Neural cell (in vitro differentiated cells): ENCODE measurements around the gene TFIP11. TPM values are rescaled to one million over a fixed set of nuclear protein-coding genes. Genes with fewer than 3 reads are reported as not detected.

Experiments
- H2AFZ ChIP-seq: fragments of 200-600, 300-800 bp; sonication (generic), shearing (Covaris generic); 2 replicates; pipeline ENCODE4 v1.6.0; 2014; ENCODE audit warnings: low read depth, mild to moderate bottlenecking, antibody characterized with exemption, low read length, moderate library complexity
- H3F3A ChIP-seq: fragments of 200-600 bp; shearing (Covaris generic); 2 replicates; pipeline ENCODE4 v1.6.1; 2016; ENCODE audit warnings: mild to moderate bottlenecking, moderate library complexity, mixed read lengths, antibody characterized with exemption, low read length; ENCODE audit not compliant: insufficient read depth, poor library complexity, severe bottlenecking
- H3K27ac ChIP-seq: fragments of 200-600, 300-800 bp; sonication (generic), shearing (Covaris generic); 2 replicates; pipeline ENCODE4 v1.5.1; 2014; ENCODE audit warnings: mild to moderate bottlenecking, low read length, moderate library complexity
- H3K27me3 ChIP-seq: fragments of 300-800, 200-600 bp; sonication (generic), shearing (Covaris generic); 2 replicates; pipeline ENCODE4 v1.6.0; 2014; ENCODE audit warnings: mild to moderate bottlenecking, low read depth, low read length, moderate library complexity; ENCODE audit not compliant: insufficient read depth
- H3K36me3 ChIP-seq: fragments of 300-800, 200-600 bp; sonication (generic), shearing (Covaris generic); 2 replicates; pipeline ENCODE4 v1.5.1; 2014; ENCODE audit warnings: mild to moderate bottlenecking, antibody characterized with exemption, low read length, moderate library complexity; ENCODE audit not compliant: insufficient read depth
- H3K4me2 ChIP-seq: fragments of 300-800, 200-600 bp; sonication (generic), shearing (Covaris generic); 2 replicates; pipeline ENCODE4 v1.6.0; 2014; ENCODE audit warnings: mild to moderate bottlenecking, low read length
- H3K4me3 ChIP-seq: fragments of 300-800, 200-600 bp; sonication (generic), shearing (Covaris generic); 2 replicates; pipeline ENCODE4 v1.5.1; 2014; ENCODE audit warnings: mild to moderate bottlenecking, low read length, moderate library complexity
- H3K79me2 ChIP-seq: fragments of 200-600 bp; shearing (Covaris generic); replicated peaks from 2 replicates; pipeline ENCODE4 v1.6.0; 2014; ENCODE audit warnings: mild to moderate bottlenecking, low read length, moderate library complexity; ENCODE audit not compliant: insufficient read depth
- H3K9ac ChIP-seq: fragments of 300-800, 200-600 bp; sonication (generic), shearing (Covaris generic); 2 replicates; pipeline ENCODE4 v1.6.1; 2016; ENCODE audit warnings: mild to moderate bottlenecking, low read length, mixed read lengths
- H3K9me2 ChIP-seq: fragments of 200-600 bp; shearing (Covaris generic); 2 replicates; pipeline ENCODE4 v1.6.1; 2016; ENCODE audit warnings: mild to moderate bottlenecking, low read length, mixed read lengths; ENCODE audit not compliant: insufficient read depth
- H3K9me3 ChIP-seq: fragments of 200-600, 300-800 bp; sonication (generic), shearing (Covaris generic); 2 replicates; pipeline ENCODE4 v1.6.1; 2016; ENCODE audit warnings: mild to moderate bottlenecking, mixed run types, low read length, moderate library complexity, mixed read lengths
- H4K20me1 ChIP-seq: fragments of 200-600 bp; shearing (Covaris generic); 2 replicates; pipeline ENCODE4 v1.6.1; 2016; ENCODE audit warnings: mild to moderate bottlenecking, mixed run types; ENCODE audit not compliant: insufficient read depth
- EP300 ChIP-seq: fragments of 450-650 bp; conservative IDR thresholded peaks from 2 replicates; pipeline ENCODE4 v1.6.1; 2014; ENCODE audit warnings: antibody characterized with exemption, mild to moderate bottlenecking, moderate library complexity; ENCODE audit not compliant: poor library complexity, severe bottlenecking
- EZH2 ChIP-seq: fragments of 200-600, 300-800 bp; shearing (Covaris generic), sonication (generic); IDR thresholded peaks from 2 replicates; pipeline ENCODE4 v1.6.1; 2014; ENCODE audit warnings: antibody characterized with exemption, low read length, borderline replicate concordance, mild to moderate bottlenecking; ENCODE audit not compliant: insufficient read depth, poor library complexity, severe bottlenecking
- MXI1 ChIP-seq: fragments of 450-650 bp; conservative IDR thresholded peaks from 2 replicates; pipeline ENCODE4 v1.6.1; 2014; ENCODE audit warnings: antibody characterized with exemption, mild to moderate bottlenecking; ENCODE audit not compliant: poor library complexity, severe bottlenecking
- POLR2AphosphoS5 ChIP-seq: IDR thresholded peaks from 2 replicates; pipeline ENCODE4 v1.6.1; 2012
- RAD21 ChIP-seq: fragments of 450-650 bp; conservative IDR thresholded peaks from 2 replicates; pipeline ENCODE4 v1.6.1; 2014; ENCODE audit warnings: antibody characterized with exemption, mild to moderate bottlenecking, moderate library complexity
- REST ChIP-seq: IDR thresholded peaks from 2 replicates; pipeline ENCODE4 v1.6.1; 2012; ENCODE audit warnings: borderline replicate concordance
- SMC3 ChIP-seq: fragments of 450-650 bp; conservative IDR thresholded peaks from 2 replicates; pipeline ENCODE4 v1.6.1; 2014; ENCODE audit warnings: antibody characterized with exemption, mild to moderate bottlenecking, moderate library complexity; ENCODE audit not compliant: poor library complexity
- TAF1 ChIP-seq: IDR thresholded peaks from 2 replicates; pipeline ENCODE4 v1.6.1; 2012; ENCODE audit warnings: low read depth
- polyA plus RNA-seq: library from polyadenylated mRNA; depleted of rRNA; stranded (reverse); fragments of >200 nt; gene quantifications from 2 replicates; pipeline ENCODE4 v1.2.3, GENCODE V29; 2014
- TF ChIP-seq, protein P1 (sequence below): fragments of 450-650 bp; IDR thresholded peaks from 2 replicates; pipeline ENCODE4 v1.5.1; 2014; ENCODE audit warnings: antibody characterized with exemption, mild to moderate bottlenecking, moderate library complexity; ENCODE audit not compliant: poor library complexity, severe bottlenecking

The TFIP11 gene
- polyA plus RNA-seq, 1 donor from 2014 or later: 49.8 TPM

DNA sequence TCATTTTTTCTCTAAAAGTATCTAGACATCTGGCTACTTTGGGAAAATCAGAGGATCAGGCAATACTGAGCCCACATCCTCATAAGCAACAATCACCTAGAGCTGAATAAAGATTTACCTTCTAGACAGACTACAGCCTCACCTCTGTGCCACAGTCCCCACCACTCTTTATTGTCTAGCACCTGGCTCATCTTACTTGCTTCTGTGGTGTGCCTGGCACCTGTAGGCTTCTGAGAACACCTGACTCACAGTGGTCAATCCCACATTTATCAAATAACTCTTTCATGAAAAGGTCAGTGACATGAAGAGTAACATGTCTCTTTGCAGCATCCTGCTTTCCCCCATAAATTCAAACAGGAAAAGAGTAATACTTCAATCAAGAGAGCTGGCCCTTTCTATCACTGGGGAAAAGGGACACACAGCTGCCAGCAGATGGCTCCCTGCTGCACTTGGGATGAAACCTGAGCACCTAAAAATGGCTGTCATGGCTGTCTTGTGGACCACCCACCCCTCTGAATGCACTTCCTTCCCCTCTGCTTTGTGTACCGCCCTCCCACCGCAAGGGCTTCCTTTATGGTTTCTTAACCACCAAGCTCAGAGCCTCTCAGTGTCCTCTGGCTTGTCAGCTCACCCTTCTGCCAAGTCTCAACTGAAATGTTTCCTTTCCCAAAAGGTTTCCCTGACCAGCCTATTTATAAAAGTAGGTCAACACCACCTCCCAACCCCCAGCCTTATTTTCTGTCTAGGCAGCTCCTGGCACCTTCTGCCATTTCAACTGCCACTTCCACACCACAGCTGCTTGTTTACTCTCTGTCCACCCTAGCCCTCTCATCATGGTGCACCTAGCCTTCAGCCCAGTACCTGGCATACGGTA lies 9.3 kb downstream of the TFIP11 start:
- no peaks in the 10 kb centered on the region for H4K20me1 ChIP-seq
- H3K79me2 ChIP-seq: no peaks in the 10 kb centered on the region
- H3K27ac ChIP-seq: no peak overlapping the region
- H3F3A ChIP-seq: no peaks in the 10 kb centered on the region
- no peaks in the 10 kb centered on the region for H3K9me2 ChIP-seq
- TF ChIP-seq POLR2AphosphoS5 (no peak), SMC3 (peak; percentile 79), REST (no peak), EZH2 (no peak), RAD21 (peak; percentile 64), MXI1 (no peak), EP300 (no peak), TAF1 (no peak)
- TF ChIP-seq, protein P1, sequence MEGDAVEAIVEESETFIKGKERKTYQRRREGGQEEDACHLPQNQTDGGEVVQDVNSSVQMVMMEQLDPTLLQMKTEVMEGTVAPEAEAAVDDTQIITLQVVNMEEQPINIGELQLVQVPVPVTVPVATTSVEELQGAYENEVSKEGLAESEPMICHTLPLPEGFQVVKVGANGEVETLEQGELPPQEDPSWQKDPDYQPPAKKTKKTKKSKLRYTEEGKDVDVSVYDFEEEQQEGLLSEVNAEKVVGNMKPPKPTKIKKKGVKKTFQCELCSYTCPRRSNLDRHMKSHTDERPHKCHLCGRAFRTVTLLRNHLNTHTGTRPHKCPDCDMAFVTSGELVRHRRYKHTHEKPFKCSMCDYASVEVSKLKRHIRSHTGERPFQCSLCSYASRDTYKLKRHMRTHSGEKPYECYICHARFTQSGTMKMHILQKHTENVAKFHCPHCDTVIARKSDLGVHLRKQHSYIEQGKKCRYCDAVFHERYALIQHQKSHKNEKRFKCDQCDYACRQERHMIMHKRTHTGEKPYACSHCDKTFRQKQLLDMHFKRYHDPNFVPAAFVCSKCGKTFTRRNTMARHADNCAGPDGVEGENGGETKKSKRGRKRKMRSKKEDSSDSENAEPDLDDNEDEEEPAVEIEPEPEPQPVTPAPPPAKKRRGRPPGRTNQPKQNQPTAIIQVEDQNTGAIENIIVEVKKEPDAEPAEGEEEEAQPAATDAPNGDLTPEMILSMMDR: peak; percentile 65
- no peak overlapping the region for H3K9ac ChIP-seq
- H3K27me3 ChIP-seq: no peaks in the 10 kb centered on the region
- no peak overlapping the region for H2AFZ ChIP-seq
- peaks cover 12% of the 10 kb centered on the region for H3K36me3 ChIP-seq
- H3K4me3 ChIP-seq: no peak overlapping the region
- no peak overlapping the region for H3K4me2 ChIP-seq
- no peaks in the 10 kb centered on the region for H3K9me3 ChIP-seq

- Histone ChIP-seq H2AFZ (no peak overlapping the region), H3K27ac (no peak overlapping the region), H3K27me3 (no peaks in the 10 kb centered on the region), H3K4me3 (no peak overlapping the region), H4K20me1 (no peaks in the 10 kb centered on the region), H3K36me3 (peaks cover 12% of the 10 kb centered on the region), H3K9me2 (no peaks in the 10 kb centered on the region), H3K9ac (no peak overlapping the region), H3K4me2 (no peak overlapping the region), H3K9me3 (no peaks in the 10 kb centered on the region), H3K79me2 (no peaks in the 10 kb centered on the region), H3F3A (no peaks in the 10 kb centered on the region)
- TF ChIP-seq SMC3 (no peak), MXI1 (no peak), REST (no peak)
Measured at GRCh38 chr22:26501996-26502395, 10.3 kb downstream of the TFIP11 start.
